ENCODE results near the gene EDIL3. TPM values are rescaled to one million over a fixed set of nuclear protein-coding genes. Genes with fewer than 3 reads are reported as not detected.
A peak's percentile ranks its signal among the peaks of the same experiment; 100 is the strongest.

Gene EDIL3
- total and polyA plus RNA-seq, 2 of the 13 experiments (the other 11 are each of a cell fraction or from before 2014, with no cell fraction given) = 0.01 TPM; not detected in 1

DNA sequence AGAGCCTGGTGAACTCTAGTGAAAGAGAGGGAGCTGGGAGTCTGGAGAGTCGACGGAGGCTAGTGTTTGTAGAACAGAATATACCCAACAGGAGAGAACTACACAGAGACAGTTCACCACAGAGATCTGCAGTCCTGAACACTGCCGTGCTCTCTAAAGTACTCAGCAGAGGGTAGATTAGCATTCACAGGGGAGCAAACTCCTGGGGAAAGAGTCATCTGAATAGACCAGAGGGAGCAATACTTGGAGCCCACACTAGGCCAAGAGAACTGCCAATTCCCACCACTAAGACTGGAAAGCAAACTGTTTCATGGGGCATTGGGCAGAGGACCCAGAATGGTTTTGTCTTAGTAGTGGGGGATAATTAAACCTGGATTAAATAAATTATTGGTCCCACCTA, 235.6 kb downstream of the EDIL3 start:
- Histone ChIP-seq H3K9ac (ENCODE audit: insufficient read depth, low read depth, low read length) (no peak overlapping the region), H3K27me3 (ENCODE audit: control insufficient read depth in 1 of 2, insufficient read depth in 2 of 2, low read length in 2 of 2) (no peaks in the 10 kb centered on the region), H3K27ac (ENCODE audit: extremely low read length, insufficient read depth, low read length) (no peak overlapping the region), H3K79me2 (ENCODE audit: insufficient read depth, low read length) (no peaks in the 10 kb centered on the region), H3K4me3 (replicated peaks in 1 of 3; ENCODE audit: insufficient read depth in 1 of 3, low read depth in 2 of 3, low read length in 3 of 3) (no peak overlapping the region), H3K36me3 (replicated peaks in 1 of 2; ENCODE audit: control insufficient read depth in 1 of 2, insufficient read depth in 2 of 2, low read length in 2 of 2) (no peaks in the 10 kb centered on the region), H3K4me1 (ENCODE audit: insufficient read depth, low read length) (no peaks in the 10 kb centered on the region), H3K9me3 (ENCODE audit: low read length) (no peaks in the 10 kb centered on the region), H3K4me2 (ENCODE audit: low read depth, low read length) (no peak overlapping the region), H2AFZ (ENCODE audit: low read length) (no peak overlapping the region), H4K20me1 (ENCODE audit: insufficient read depth, low read length) (no peaks in the 10 kb centered on the region)
- DNase-seq (ENCODE audit: low spot score) (no peak), ATAC-seq (no peak), FAIRE-seq (no peak)
- WGBS (ENCODE audit: low lambda C conversion rate) = 23% methylated on average over 3 of the region's 3 CpGs
- TF ChIP-seq ZNF343 (CRISPR knock-in tag; IDR thresholded peaks at IDR 0.05) (no peak), NFATC3 (CRISPR knock-in tag; IDR thresholded peaks at IDR 0.05) (no peak), ZNF34 (CRISPR knock-in tag; IDR thresholded peaks at IDR 0.05; ENCODE audit: borderline replicate concordance) (no peak), SP2 (CRISPR knock-in tag; IDR thresholded peaks at IDR 0.05) (no peak), ESRRA (CRISPR knock-in tag; IDR thresholded peaks at IDR 0.05; ENCODE audit: low read depth) (no peak), SKI (IDR thresholded peaks at IDR 0.05; ENCODE audit: partially characterized antibody) (no peak), ZEB1 (IDR thresholded peaks at IDR 0.05; ENCODE audit: insufficient replicate concordance, low read depth) (no peak), ZNF205 (CRISPR knock-in tag; IDR thresholded peaks at IDR 0.05) (no peak), ZNF567 (CRISPR knock-in tag; IDR thresholded peaks at IDR 0.05; ENCODE audit: borderline replicate concordance) (no peak), ZNF75D (CRISPR knock-in tag; IDR thresholded peaks at IDR 0.05; ENCODE audit: borderline replicate concordance) (no peak)
- in situ Hi-C loops (cut with HindIII; ENCODE audit: extremely low pct_ligation_motif_present, low pct_unique_long_range_greater_than_20kb) = no loop called here
- ChIA-PET CTCF (ENCODE audit: low intra/inter-chr PET ratio, low total read pairs) (no interaction called here), POLR2A (no interaction called here)
- no TSS peak for BruUV-seq (replicated peaks)
- intact Hi-C loops (cut with micrococcal nuclease; ENCODE audit: unreplicated experiment) = no loop called here

GRCh38 chr5:84148651-84149050, 236.0 kb downstream of the EDIL3 start:
- peak; percentile 40 to 68; a peak in 3 of 4 replicates for TF ChIP-seq MAFK (conservative IDR thresholded peaks at IDR 0.05 in 1 of 2, IDR thresholded peaks at IDR 0.05 in 1 of 2; ENCODE audit: low read length in 2 of 2)
- TF ChIP-seq THAP7 (CRISPR knock-in tag; IDR thresholded peaks at IDR 0.05) = no peak
- no peak for TF ChIP-seq ZNF235 (CRISPR knock-in tag; IDR thresholded peaks at IDR 0.05; ENCODE audit: borderline replicate concordance)
- TF ChIP-seq ZNF678 (CRISPR knock-in tag; IDR thresholded peaks at IDR 0.05) = no peak
- peak; percentile 54 for TF ChIP-seq MAFF (IDR thresholded peaks at IDR 0.05; ENCODE audit: low read depth, low read length)
- TF ChIP-seq, protein P1, sequence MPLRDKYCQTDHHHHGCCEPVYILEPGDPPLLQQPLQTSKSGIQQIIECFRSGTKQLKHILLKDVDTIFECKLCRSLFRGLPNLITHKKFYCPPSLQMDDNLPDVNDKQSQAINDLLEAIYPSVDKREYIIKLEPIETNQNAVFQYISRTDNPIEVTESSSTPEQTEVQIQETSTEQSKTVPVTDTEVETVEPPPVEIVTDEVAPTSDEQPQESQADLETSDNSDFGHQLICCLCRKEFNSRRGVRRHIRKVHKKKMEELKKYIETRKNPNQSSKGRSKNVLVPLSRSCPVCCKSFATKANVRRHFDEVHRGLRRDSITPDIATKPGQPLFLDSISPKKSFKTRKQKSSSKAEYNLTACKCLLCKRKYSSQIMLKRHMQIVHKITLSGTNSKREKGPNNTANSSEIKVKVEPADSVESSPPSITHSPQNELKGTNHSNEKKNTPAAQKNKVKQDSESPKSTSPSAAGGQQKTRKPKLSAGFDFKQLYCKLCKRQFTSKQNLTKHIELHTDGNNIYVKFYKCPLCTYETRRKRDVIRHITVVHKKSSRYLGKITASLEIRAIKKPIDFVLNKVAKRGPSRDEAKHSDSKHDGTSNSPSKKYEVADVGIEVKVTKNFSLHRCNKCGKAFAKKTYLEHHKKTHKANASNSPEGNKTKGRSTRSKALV (CRISPR knock-in tag; IDR thresholded peaks at IDR 0.05) = no peak
- no peak for TF ChIP-seq TAF1 (CRISPR knock-in tag; IDR thresholded peaks at IDR 0.05)
- no peak for TF ChIP-seq ZNF451 (CRISPR knock-in tag; IDR thresholded peaks at IDR 0.05)
- no peak for TF ChIP-seq KDM5B (CRISPR knock-in tag; IDR thresholded peaks at IDR 0.05; ENCODE audit: borderline replicate concordance)
- no peaks in the 10 kb centered on the region for H3K9me3 ChIP-seq (ENCODE audit: low read length)
- ATAC-seq = no peak
- 3% methylated on average over 2 of the region's 2 CpGs for WGBS (ENCODE audit: low lambda C conversion rate)
- no peak overlapping the region for H3K4me3 ChIP-seq (replicated peaks in 1 of 3; ENCODE audit: insufficient read depth in 1 of 3, low read depth in 2 of 3, low read length in 3 of 3)
- DNase-seq (ENCODE audit: low spot score) = no peak
- POLR2A ChIA-PET = no interaction called here
- intact Hi-C loops (cut with micrococcal nuclease; ENCODE audit: unreplicated experiment) = no loop called here
- FAIRE-seq = no peak
- no peak overlapping the region for H3K4me2 ChIP-seq (ENCODE audit: low read depth, low read length)
- no peak overlapping the region for H3K27ac ChIP-seq (ENCODE audit: extremely low read length, insufficient read depth, low read length)
- H2AFZ ChIP-seq (ENCODE audit: low read length) = no peak overlapping the region
- no peaks in the 10 kb centered on the region for H3K4me1 ChIP-seq (ENCODE audit: insufficient read depth, low read length)
- H4K20me1 ChIP-seq (ENCODE audit: insufficient read depth, low read length) = no peaks in the 10 kb centered on the region
- no peaks in the 10 kb centered on the region for H3K79me2 ChIP-seq (ENCODE audit: insufficient read depth, low read length)
- H3K9ac ChIP-seq (ENCODE audit: insufficient read depth, low read depth, low read length) = no peak overlapping the region
- BruUV-seq (replicated peaks) = no TSS peak
- in situ Hi-C loops (cut with HindIII; ENCODE audit: extremely low pct_ligation_motif_present, low pct_unique_long_range_greater_than_20kb) = no loop called here
- no peaks in the 10 kb centered on the region for H3K36me3 ChIP-seq (replicated peaks in 1 of 2; ENCODE audit: control insufficient read depth in 1 of 2, insufficient read depth in 2 of 2, low read length in 2 of 2)
- no peaks in the 10 kb centered on the region for H3K27me3 ChIP-seq (ENCODE audit: control insufficient read depth in 1 of 2, insufficient read depth in 2 of 2, low read length in 2 of 2)
- CTCF ChIA-PET (ENCODE audit: low intra/inter-chr PET ratio, low total read pairs) = no interaction called here

Data from HepG2 (cell line).